NCI-H2107 treated with DMSO at 0.1 percent for 48 hours (cell line): ENCODE measurements around the gene PPP1R36.
"Not testable (repeated sequence)": the region's sequence is repeated elsewhere in the genome, so short reads cannot be mapped to it uniquely, and the experiment has no call there.

Source experiments
- DNase-seq: peaks from one replicate; lab custom pipeline; 2025; ENCODE audit not compliant: unreplicated experiment; lab: John Stamatoyannopoulos, UW

PPP1R36 gene

DNA sequence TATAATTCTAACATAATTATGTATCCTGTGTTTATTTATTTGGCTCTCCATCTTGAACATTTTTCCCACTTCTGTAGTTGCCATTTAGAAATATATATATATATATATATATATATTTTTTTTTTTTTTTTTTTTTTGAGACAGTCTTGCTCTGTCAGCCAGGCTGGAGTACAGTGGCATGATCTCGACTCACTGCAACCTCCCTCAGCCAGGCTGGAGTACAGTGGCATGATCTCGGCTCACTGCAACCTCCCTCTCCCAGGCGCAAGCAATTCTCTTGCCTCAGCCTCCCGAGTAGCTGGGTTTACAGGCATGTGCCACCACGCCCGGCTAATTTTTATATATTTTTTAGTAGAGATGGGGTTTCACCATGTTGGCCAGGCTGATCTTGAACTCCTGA is 32.1 kb upstream of the PPP1R36 start:
- not testable (repeated sequence) for DNase-seq

- DNase-seq = peak; percentile 29
These were observed 31.5 kb upstream of the PPP1R36 start for GRCh38 chr14:64518229-64518628.

DNA sequence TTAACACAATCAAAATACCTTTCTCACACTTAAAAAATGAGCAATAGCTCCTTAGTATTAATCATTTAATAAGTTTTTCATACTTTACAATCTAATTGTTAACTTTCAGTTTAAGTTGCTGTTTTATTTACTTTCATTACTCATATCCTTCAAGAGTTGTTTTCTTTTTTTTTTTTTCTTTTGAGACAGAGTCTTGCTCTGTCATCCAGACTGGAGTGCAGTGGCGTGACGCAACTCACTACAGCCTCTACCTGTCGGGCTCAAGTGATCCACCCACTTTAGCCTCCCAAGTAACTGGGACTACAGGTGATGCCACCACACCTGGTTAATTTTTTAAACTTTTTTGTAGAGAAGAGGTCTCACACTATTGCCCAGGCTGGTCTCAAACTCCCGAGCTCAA is 29.1 kb upstream of the PPP1R36 start:
- DNase-seq = no peak

DNA sequence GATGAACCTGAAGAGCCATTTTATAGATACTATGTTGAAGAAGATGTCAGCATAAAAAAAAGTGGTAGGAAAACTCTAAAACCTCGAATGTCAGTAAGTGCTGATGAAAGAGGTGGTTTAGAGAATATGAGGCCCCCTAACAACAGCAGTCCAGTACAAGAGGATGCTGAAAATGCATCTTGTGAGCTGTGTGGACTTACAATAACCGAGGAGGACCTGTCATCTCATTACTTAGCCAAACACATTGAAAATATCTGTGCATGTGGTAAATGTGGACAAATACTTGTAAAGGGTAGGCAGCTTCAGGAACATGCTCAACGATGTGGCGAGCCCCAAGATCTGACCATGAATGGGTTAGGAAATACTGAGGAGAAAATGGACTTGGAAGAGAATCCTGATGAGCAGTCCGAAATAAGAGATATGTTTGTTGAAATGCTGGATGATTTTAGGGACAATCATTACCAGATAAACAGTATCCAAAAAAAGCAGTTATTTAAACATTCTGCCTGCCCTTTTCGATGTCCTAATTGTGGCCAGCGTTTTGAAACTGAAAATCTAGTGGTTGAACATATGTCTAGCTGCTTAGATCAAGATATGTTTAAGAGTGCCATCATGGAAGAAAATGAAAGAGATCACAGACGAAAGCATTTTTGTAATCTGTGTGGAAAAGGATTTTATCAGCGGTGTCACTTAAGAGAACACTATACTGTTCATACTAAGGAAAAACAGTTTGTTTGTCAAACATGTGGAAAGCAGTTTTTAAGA is 27.0 kb upstream of the PPP1R36 start:
- no peak for DNase-seq

GRCh38 chr14:64525354-64525753 is 24.4 kb upstream of the PPP1R36 start:
- no peak for DNase-seq

DNA sequence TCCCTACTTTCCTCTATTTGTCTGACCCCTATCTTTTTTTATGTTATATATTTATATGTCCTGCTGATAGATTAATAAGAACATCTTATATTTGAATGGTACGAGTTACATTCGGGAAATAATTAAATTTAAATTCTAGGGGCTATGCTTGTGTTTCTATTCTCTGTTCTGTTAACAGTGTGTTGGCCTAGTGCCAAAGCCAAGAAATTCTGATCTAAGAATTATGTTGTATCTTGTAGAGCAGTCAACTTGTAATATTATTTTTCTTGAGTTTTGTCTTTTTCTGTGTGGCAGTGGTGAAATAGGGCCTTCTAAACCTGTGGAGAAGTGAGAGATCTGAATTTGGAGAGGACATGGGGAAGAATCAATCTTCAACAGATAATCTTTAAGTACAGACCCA is 18.2 kb upstream of the PPP1R36 start:
- DNase-seq = no peak

GRCh38 chr14:64536488-64537245 is 13.1 kb upstream of the PPP1R36 start:
- DNase-seq = no peak

DNA sequence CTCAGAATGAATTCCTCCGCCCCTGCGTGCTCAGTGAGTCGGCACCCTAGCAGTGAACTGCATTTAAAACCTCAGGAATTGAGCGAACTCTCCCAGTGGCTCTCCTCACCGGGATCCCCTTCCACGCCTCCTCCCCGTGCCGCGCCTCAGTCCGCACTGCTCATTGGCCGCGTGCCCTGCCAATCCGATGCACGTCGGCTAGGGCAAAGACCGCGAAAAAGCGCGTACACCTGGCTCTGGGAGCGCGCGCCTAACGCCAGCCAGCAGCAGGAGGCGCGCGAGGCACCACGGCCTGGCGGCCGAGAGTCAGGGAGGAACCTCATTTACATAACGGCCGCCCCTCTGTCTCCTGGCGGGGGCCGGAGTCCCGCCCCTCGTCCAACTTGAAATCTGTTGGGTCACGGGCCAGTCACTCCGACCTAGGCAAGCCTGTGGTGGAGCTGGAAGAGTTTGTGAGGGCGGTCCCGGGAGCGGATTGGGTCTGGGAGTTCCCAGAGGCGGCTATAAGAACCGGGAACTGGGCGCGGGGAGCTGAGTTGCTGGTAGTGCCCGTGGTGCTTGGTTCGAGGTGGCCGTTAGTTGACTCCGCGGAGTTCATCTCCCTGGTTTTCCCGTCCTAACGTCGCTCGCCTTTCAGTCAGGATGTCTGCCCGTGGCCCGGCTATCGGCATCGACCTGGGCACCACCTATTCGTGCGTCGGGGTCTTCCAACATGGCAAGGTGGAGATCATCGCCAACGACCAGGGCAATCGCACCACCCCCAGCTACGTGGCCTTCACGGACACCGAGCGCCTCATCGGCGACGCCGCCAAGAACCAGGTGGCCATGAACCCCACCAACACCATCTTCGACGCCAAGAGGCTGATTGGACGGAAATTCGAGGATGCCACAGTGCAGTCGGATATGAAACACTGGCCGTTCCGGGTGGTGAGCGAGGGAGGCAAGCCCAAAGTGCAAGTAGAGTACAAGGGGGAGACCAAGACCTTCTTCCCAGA is 9.3 kb upstream of the PPP1R36 start, which contains the start of gene HSPA2:
Gene HSPA2, plus strand, starts transcription at position 534 of the 995 bp plus-strand sequence. Its CDS starts 109 bp downstream, at position 643.
- DNase-seq = peak; percentile 84

DNA sequence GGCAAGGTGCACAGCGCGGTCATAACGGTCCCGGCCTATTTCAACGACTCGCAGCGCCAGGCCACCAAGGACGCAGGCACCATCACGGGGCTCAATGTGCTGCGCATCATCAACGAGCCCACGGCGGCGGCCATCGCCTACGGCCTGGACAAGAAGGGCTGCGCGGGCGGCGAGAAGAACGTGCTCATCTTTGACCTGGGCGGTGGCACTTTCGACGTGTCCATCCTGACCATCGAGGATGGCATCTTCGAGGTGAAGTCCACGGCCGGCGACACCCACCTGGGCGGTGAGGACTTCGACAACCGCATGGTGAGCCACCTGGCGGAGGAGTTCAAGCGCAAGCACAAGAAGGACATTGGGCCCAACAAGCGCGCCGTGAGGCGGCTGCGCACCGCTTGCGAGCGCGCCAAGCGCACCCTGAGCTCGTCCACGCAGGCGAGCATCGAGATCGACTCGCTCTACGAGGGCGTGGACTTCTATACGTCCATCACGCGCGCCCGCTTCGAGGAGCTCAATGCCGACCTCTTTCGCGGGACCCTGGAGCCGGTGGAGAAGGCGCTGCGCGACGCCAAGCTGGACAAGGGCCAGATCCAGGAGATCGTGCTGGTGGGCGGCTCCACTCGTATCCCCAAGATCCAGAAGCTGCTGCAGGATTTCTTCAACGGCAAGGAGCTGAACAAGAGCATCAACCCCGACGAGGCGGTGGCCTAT is 8.3 kb upstream of the PPP1R36 start:
- no peak for DNase-seq

GRCh38 chr14:64541972-64542835 is 7.6 kb upstream of the PPP1R36 start:
- DNase-seq = no peak

DNA sequence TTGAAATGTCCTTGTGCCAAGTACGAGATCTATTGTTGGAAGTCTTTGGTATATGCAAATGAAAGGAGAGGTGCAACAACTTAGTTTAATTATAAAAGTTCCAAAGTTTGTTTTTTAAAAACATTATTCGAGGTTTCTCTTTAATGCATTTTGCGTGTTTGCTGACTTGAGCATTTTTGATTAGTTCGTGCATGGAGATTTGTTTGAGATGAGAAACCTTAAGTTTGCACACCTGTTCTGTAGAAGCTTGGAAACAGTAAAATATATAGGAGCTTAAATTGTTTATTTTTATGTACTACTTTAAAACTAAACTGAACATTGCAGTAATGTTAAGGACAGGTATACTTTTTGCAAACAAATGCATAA is 6.9 kb upstream of the PPP1R36 start:
- DNase-seq = no peak

DNA sequence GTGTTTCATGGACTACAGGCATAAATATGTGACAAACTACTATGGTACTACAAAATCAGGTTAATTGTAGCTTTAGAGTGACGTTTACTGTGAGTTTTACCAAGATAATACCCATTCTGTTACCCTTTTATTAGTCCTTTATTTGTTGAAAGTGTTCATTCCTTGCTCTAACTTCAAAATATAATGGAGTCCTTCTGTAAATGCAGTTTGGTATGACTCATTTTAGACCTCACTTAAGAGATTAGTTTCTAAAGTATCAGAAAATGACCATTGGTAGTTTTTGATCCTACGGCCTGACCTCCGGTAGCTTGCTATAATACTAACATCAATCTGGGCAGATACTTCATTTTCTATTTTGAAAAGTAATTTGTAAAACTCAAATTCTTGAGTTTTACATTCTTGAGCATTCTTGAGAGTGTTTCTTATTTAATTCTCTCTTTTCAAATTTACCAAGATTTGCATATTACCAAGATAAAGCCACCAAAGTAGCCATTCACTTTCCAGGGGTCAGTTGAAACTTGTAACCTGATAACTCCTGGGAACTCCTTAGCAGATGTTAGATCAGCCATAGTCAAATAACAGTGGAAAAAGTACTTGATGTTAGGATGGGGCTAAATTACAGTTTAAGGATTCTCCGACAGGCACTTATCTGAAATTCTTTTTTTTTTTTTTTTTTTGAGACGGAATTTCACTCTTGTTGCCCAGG is 5.0 kb upstream of the PPP1R36 start:
- no peak for DNase-seq

GRCh38 chr14:64549016-64549415 is 745 bp upstream of the PPP1R36 start:
- DNase-seq = no peak

GRCh38 chr14:64550621-64551333 is 1.0 kb downstream of the PPP1R36 start:
- peak; percentile 53 for DNase-seq

- no peak for DNase-seq
These were observed 4.8 kb downstream of the PPP1R36 start for GRCh38 chr14:64554556-64554955.

DNA sequence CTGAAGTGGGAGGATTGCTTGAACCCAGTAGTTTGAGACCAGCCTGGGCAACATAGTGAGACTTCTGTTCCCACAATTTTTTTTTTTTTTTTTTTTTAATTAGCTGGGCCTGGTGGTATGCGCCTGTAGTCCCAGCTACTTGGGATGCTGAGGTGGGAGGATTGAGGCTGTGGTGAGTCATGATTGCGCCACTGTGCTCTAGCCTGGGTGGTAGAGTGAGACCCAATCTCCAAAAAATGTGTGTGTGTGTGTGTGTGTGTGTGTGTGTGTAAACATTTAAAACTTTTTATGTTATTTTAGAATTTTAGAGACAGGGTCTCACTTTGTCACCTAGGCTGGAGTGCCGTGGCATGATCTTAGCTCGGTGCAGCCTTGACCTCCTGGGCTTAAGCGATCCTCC is 6.8 kb downstream of the PPP1R36 start:
- DNase-seq = no peak

- DNase-seq = not testable (repeated sequence)
These were observed 8.5 kb downstream of the PPP1R36 start for GRCh38 chr14:64558216-64558615.

DNA sequence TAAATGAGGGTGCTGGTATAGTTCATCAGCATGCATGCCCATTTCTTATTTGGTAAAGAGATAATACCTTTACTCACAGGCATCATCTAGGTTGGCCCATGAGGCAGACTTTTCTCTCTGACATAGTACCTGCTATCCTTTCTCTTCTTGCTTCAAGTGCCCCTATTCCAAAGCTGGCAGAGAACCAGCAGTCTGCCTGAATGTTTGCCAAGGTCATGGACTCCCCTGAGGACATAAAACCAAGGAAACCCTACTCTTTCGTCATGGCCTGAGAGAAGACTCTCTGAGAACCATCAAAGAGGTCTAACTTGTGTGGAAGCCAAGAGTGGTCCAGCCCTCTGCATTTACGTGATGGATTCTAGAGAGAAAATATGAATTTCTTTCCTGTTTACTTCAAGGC is 11.9 kb downstream of the PPP1R36 start:
- DNase-seq = peak; percentile 23
